Natural killer cell (primary cell): ENCODE results near the gene CYLD. TPM values are rescaled to one million over a fixed set of nuclear protein-coding genes. Genes with fewer than 3 reads are reported as not detected.

ENCODE experiments used
- ATAC-seq, 3 donors: fragments of 150-1000 bp in 2 of 3; fragments of 200-7000 bp in 1 of 3; cut with Tn5 transposase; 1 replicate in 1 of 3; 2 replicates in 2 of 3; pipeline ENCODE4 v1.10.0; 2021; ENCODE audit warnings: mild to moderate bottlenecking in 2 of 3, moderate library complexity in 2 of 3
- DNase-seq, 2 donors: peaks; one replicate each; pipeline versions ENCODE4 v3.0.0 to v3.0.0-alpha.2; 2013 to 2021; ENCODE audit warnings: mixed read lengths in 1 of 2
- H3K27ac ChIP-seq: one replicate; pipeline ENCODE4 v1.5.1; 2013; ENCODE audit warnings: mild to moderate bottlenecking, low read length
- H3K27me3 ChIP-seq: one replicate; pipeline ENCODE4 v1.6.1; 2013; ENCODE audit warnings: low read length; ENCODE audit not compliant: control insufficient read depth, insufficient read depth
- H3K36me3 ChIP-seq: one replicate; pipeline ENCODE4 v1.6.1; 2013; ENCODE audit warnings: low read length; ENCODE audit not compliant: control insufficient read depth, insufficient read depth
- H3K4me1 ChIP-seq: one replicate; pipeline ENCODE4 v1.6.1; 2013; ENCODE audit warnings: low read length; ENCODE audit not compliant: control insufficient read depth, insufficient read depth
- H3K4me3 ChIP-seq: one replicate; pipeline ENCODE4 v1.5.1; 2013; ENCODE audit warnings: low read length
- H3K9me3 ChIP-seq: one replicate; pipeline ENCODE4 v1.6.1; 2013; ENCODE audit warnings: low read length; ENCODE audit not compliant: control insufficient read depth, insufficient read depth
- H3K27ac Mint-ChIP-seq, 2 donors: one replicate each; pipeline ENCODE4 v1.8.0; 2022; ENCODE audit warnings: mild to moderate bottlenecking in 2 of 2, mixed read lengths in 2 of 2, moderate library complexity in 1 of 2
- H3K27me3 Mint-ChIP-seq, 2 donors: one replicate each; pipeline ENCODE4 v1.8.0; 2022; ENCODE audit warnings: low read depth in 2 of 2, mixed read lengths in 2 of 2
- H3K36me3 Mint-ChIP-seq: one replicate; pipeline ENCODE4 v1.8.0; 2022; ENCODE audit warnings: mixed read lengths
- H3K4me1 Mint-ChIP-seq, 2 donors: one replicate each; pipeline ENCODE4 v1.8.0; 2022; ENCODE audit warnings: mixed read lengths in 2 of 2
- H3K4me3 Mint-ChIP-seq: one replicate; pipeline ENCODE4 v1.8.0; 2022; ENCODE audit warnings: mild to moderate bottlenecking, moderate library complexity, mixed read lengths
- H3K9me3 Mint-ChIP-seq, 2 donors: one replicate each; pipeline ENCODE4 v1.8.0; 2022; ENCODE audit warnings: mixed read lengths in 2 of 2
- CTCF ChIP-seq: fragments of 200-600 bp; IDR thresholded peaks from one replicate; pipeline ENCODE4 v1.8.0; 2022; ENCODE audit warnings: antibody characterized with exemption
- WGBS: methylation state at CpG from one replicate; pipeline ENCODE4 v1.1.7; 2013; ENCODE audit warnings: missing lambda C conversion rate; ENCODE audit not compliant: insufficient coverage; 5-methylcytosine and 5-hydroxymethylcytosine counted together
- intact Hi-C: fragments of 100-400 bp; cut with micrococcal nuclease; formaldehyde crosslinking; loops from one replicate; pipeline ENCODE4 v1.14.2; 2022
- total RNA-seq, 4 donors: library from RNA; stranded (reverse); fragments of 120-200 nt in 1 of 4; gene quantifications; one replicate each; pipeline versions ENCODE4 v1.2.3 to v1.2.4, GENCODE V29; 2013 to 2022

CYLD gene
- total RNA-seq, 3 donors from 2014 or later (not counting 1 experiment from before 2014, with no cell fraction given) = 227 to 246 (median 236) TPM

DNA sequence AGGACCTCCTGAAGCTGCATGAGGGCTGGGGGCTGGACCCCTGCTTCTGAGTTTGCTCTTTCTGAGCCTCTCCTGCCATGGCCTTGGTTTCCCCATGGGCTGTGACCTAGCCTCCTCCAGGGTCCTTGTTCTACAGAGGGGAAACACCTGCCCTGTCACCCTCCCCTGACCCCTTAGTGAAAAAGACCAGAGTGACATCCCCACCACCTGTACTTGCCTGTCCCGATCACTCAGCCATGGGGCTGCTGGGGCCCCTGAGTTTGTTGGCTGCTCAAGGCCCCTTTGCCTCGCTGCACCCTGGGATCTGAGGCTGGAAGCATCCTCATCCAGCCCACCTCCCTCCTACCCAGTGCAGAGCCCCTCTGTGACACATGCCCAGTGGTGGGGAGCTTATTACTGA is 47.7 kb upstream of the CYLD start:
- peak overlapping the region; percentile 71 for H3K4me3 Mint-ChIP-seq

GRCh38 chr16:50695017-50696000 is 46.6 kb upstream of the CYLD start:
- DNase-seq (no peak), ATAC-seq (no peak)
- H3K4me1 Mint-ChIP-seq = peaks cover 45 to 53% of the 10 kb centered on the region in 2 donors
- H3K9me3 ChIP-seq = no peaks in the 10 kb centered on the region
- H3K9me3 Mint-ChIP-seq = no peaks in the 10 kb centered on the region
- intact Hi-C loops = no loop called here
- no peak for TF ChIP-seq CTCF
- H3K36me3 ChIP-seq = no peaks in the 10 kb centered on the region
- H3K4me3 ChIP-seq = no peak overlapping the region
- H3K27me3 ChIP-seq = no peaks in the 10 kb centered on the region
- peak overlapping the region; percentile 86 for H3K27ac ChIP-seq
- H3K4me3 Mint-ChIP-seq = peak overlapping the region; percentile 29
- H3K36me3 Mint-ChIP-seq = no peaks in the 10 kb centered on the region
- peak overlapping the region; percentile 86 to 95 for H3K27ac Mint-ChIP-seq
- H3K4me1 ChIP-seq = peaks cover 70% of the 10 kb centered on the region
- 95% methylated on average over 8 of the region's 9 CpGs for WGBS
- peaks cover 0 to 19% of the 10 kb centered on the region in 2 donors for H3K27me3 Mint-ChIP-seq

More for the DNA sequence above, 47.7 kb upstream of the CYLD start:
- Histone ChIP-seq H3K4me3 (peak overlapping the region; percentile 46), H3K36me3 (no peaks in the 10 kb centered on the region), H3K27ac (no peak overlapping the region), H3K27me3 (no peaks in the 10 kb centered on the region), H3K9me3 (no peaks in the 10 kb centered on the region), H3K4me1 (peaks cover 59% of the 10 kb centered on the region)
- intact Hi-C loops = no loop called here
- WGBS = 76% methylated on average over 1 of the region's 2 CpGs
- DNase-seq = no peak
- peaks cover 45 to 52% of the 10 kb centered on the region in 2 donors for H3K4me1 Mint-ChIP-seq
- H3K9me3 Mint-ChIP-seq = no peaks in the 10 kb centered on the region
- H3K36me3 Mint-ChIP-seq = no peaks in the 10 kb centered on the region
- ATAC-seq = no peak
- H3K27ac Mint-ChIP-seq = peak overlapping the region; percentile 5 to 60
- TF ChIP-seq CTCF = no peak
- H3K27me3 Mint-ChIP-seq = peaks cover 0 to 19% of the 10 kb centered on the region in 2 donors

GRCh38 chr16:50696126-50696525 is 45.8 kb upstream of the CYLD start:
- Mint-ChIP-seq H3K4me1 (peaks cover 45 to 53% of the 10 kb centered on the region in 2 donors), H3K4me3 (peak overlapping the region; percentile 64), H3K27me3 (peaks cover 0 to 19% of the 10 kb centered on the region in 2 donors), H3K36me3 (no peaks in the 10 kb centered on the region), H3K9me3 (no peaks in the 10 kb centered on the region), H3K27ac (peak overlapping the region; percentile 86 to 95)
- TF ChIP-seq CTCF = no peak
- DNase-seq = peak in 1 of 2 donors; percentile 43
- no peak overlapping the region for H3K4me3 ChIP-seq
- peaks cover 72% of the 10 kb centered on the region for H3K4me1 ChIP-seq
- H3K9me3 ChIP-seq = no peaks in the 10 kb centered on the region
- intact Hi-C loops = no loop called here
- no peaks in the 10 kb centered on the region for H3K36me3 ChIP-seq
- peak overlapping the region; percentile 86 for H3K27ac ChIP-seq
- no peak for ATAC-seq
- H3K27me3 ChIP-seq = no peaks in the 10 kb centered on the region
- WGBS = 63% methylated on average over 4 of the region's 5 CpGs
